ENCODE results near the gene GAST.

Gene GAST

DNA sequence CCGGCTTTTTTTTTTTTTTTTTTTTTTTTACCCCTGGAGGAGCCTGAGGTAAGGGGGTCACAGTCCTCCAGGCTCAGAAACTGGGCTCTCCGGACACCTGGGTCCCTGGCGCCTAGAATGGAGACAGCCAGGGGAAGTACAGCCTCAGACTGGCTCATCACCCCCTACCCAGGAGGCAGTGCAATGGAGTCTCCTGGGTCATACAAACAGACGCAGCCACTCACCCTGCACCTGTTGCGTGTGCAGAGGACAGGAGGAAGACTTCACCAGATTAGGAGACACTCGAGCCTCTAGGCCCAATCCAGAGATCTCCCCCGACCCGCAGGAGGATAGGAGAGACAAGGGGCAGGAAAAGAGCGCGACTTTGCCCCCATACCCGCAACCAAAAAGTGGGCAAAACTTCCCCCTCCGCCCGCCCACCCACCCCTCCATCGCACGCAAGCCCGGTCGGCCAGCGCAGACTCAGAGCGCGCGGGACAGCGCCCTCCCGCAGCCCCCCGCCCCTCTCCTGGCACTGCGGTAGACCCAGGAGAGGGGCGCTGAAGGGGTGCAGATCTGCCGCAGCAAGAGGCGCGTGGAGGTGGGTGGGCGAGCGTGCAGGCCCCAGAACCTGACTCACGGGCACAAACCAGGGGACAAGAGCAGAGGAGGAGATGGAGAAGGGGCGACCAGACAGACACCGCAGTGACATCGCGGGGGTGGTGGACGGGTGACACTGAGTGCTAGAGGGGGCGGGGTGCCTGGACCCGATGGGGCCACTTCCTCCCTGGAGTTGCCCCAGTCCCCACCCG, 21.4 kb downstream of the GAST start:
- H3K4me3 ChIP-seq (ENCODE audit: low read depth, low read length), result no peak overlapping the region
- no peak for TF ChIP-seq CTCF (conservative IDR thresholded peaks at IDR 0.05; ENCODE audit: low read depth, low read length)
- DNase-seq (ENCODE audit: low read depth), result no peak

- peak; percentile 17 for DNase-seq (ENCODE audit: low read depth)
- peak within 1 kb of the TSS; percentile 41 for H3K4me3 ChIP-seq (ENCODE audit: low read depth, low read length)
- no peak for TF ChIP-seq CTCF (conservative IDR thresholded peaks at IDR 0.05; ENCODE audit: low read depth, low read length)
Measured at GRCh38 chr17:41734139-41734948, 22.2 kb downstream of the GAST start, which contains the start of gene HAP1. Gene HAP1 (minus strand): TSS chr17:41734643. CDS start chr17:41734634, 9 bp downstream.

- H3K4me3 ChIP-seq (ENCODE audit: low read depth, low read length), result peak overlapping the region; percentile 41
- TF ChIP-seq CTCF (conservative IDR thresholded peaks at IDR 0.05; ENCODE audit: low read depth, low read length), result no peak
- DNase-seq (ENCODE audit: low read depth), result no peak
Measured at GRCh38 chr17:41734949-41735313, 22.8 kb downstream of the GAST start.

- TF ChIP-seq CTCF (conservative IDR thresholded peaks at IDR 0.05; ENCODE audit: low read depth, low read length), result no peak
- H3K4me3 ChIP-seq (ENCODE audit: low read depth, low read length), result no peak overlapping the region
- no peak for DNase-seq (ENCODE audit: low read depth)
Measured at GRCh38 chr17:41735744-41736143, 23.6 kb downstream of the GAST start.

GRCh38 chr17:41736983-41737679, 25.0 kb downstream of the GAST start:
- no peak for DNase-seq (ENCODE audit: low read depth)
- no peak overlapping the region for H3K4me3 ChIP-seq (ENCODE audit: low read depth, low read length)
- no peak for TF ChIP-seq CTCF (conservative IDR thresholded peaks at IDR 0.05; ENCODE audit: low read depth, low read length)

DNA sequence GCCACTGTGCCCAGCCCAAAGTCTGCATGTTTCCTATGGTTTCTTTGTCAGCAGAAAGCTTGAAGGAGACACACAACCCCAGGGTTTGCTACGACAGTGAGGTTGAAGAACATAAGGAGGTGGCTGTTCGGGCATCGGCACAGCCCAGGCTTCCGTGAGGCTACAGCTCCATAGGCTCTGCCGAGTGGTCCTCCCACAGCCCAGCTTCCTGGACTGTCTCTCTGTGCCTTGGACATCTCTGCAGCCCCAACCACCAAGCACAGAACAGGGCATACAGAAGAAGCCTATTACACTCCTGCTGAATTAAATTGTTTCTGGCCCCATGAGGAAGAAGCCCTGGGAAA, 25.5 kb downstream of the GAST start:
- no peak for DNase-seq (ENCODE audit: low read depth)
- TF ChIP-seq CTCF (conservative IDR thresholded peaks at IDR 0.05; ENCODE audit: low read depth, low read length), result no peak
- no peak overlapping the region for H3K4me3 ChIP-seq (ENCODE audit: low read depth, low read length)
